Measurements from ENCODE around the gene OR10H5. TPM values are rescaled to one million over a fixed set of nuclear protein-coding genes. Genes with fewer than 3 reads are reported as not detected.

The OR10H5 gene
- total RNA-seq, 1 experiment from 2014 or later, result not detected

DNA sequence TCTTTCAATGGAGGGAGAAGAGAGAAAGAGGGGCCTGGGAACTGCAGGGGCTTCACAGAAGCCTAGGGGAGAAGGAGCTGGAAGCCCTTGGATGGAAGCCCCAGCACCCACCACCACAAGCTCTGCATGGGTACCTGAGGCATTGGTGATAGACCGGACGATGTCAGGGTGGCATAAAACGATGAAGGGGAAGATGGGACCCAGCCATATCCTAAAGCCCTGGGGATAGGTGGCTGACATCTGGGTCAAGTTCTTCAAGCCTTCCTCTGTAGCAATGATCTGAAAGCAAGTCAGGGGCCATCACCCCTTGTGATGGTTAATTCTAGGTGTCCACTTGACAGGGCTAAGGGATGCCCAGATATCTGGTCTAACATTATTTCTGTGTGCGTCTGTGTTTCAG, 11.2 kb upstream of the OR10H5 start:
- TF ChIP-seq GTF2I (CRISPR knock-in tag; conservative IDR thresholded peaks at IDR 0.05) (no peak), NR2C2 (CRISPR knock-in tag; IDR thresholded peaks at IDR 0.05) (no peak), NR3C1 (CRISPR knock-in tag; conservative IDR thresholded peaks at IDR 0.05; ENCODE audit: low read depth) (no peak), ZSCAN18 (CRISPR knock-in tag; IDR thresholded peaks at IDR 0.05) (no peak), ZNF423 (CRISPR knock-in tag; IDR thresholded peaks at IDR 0.05) (no peak), ZBTB43 (CRISPR knock-in tag; IDR thresholded peaks at IDR 0.05) (no peak), FOXK1 (CRISPR knock-in tag; IDR thresholded peaks at IDR 0.05) (no peak), ZBTB21 (CRISPR knock-in tag; IDR thresholded peaks at IDR 0.05; ENCODE audit: borderline replicate concordance) (no peak), IRF2 (CRISPR knock-in tag; IDR thresholded peaks at IDR 0.05; ENCODE audit: borderline replicate concordance, low read depth) (no peak), E2F4 (CRISPR knock-in tag; IDR thresholded peaks at IDR 0.05; ENCODE audit: borderline replicate concordance, low read depth) (no peak), SOX15 (CRISPR knock-in tag; IDR thresholded peaks at IDR 0.05) (no peak), ZNF396 (CRISPR knock-in tag; IDR thresholded peaks at IDR 0.05; ENCODE audit: borderline replicate concordance) (no peak), ATF2 (CRISPR knock-in tag; IDR thresholded peaks at IDR 0.05; ENCODE audit: borderline replicate concordance, low read depth) (no peak), AR (CRISPR knock-in tag; IDR thresholded peaks at IDR 0.05) (no peak), USF2 (CRISPR knock-in tag; IDR thresholded peaks at IDR 0.05) (no peak), RORB (CRISPR knock-in tag; IDR thresholded peaks at IDR 0.05) (no peak)
- TF ChIP-seq, protein P1, sequence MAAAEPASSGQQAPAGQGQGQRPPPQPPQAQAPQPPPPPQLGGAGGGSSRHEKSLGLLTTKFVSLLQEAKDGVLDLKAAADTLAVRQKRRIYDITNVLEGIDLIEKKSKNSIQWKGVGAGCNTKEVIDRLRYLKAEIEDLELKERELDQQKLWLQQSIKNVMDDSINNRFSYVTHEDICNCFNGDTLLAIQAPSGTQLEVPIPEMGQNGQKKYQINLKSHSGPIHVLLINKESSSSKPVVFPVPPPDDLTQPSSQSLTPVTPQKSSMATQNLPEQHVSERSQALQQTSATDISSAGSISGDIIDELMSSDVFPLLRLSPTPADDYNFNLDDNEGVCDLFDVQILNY (CRISPR knock-in tag; IDR thresholded peaks at IDR 0.05), result no peak
- no peaks in the 10 kb centered on the region for H3K4me1 Mint-ChIP-seq
- H3K27ac Mint-ChIP-seq, result no peak overlapping the region
- ChIA-PET CTCF (no interaction called here), POLR2A (no interaction called here)
- H3K4me3 Mint-ChIP-seq, result no peak overlapping the region
- H3K27me3 Mint-ChIP-seq (ENCODE audit: low read depth), result peaks cover 14% of the 10 kb centered on the region; the same call in 1 of the 2 replicates
- DNase-seq (ENCODE audit: low spot score) (no peak), ATAC-seq (no peak)
- H3K36me3 Mint-ChIP-seq, result peaks cover 66% of the 10 kb centered on the region
- H3K9me3 Mint-ChIP-seq, result peaks cover 72% of the 10 kb centered on the region
